SHP77 treated with DMSO at 0.1 percent for 48 hours (cell line): ENCODE measurements around the gene COL6A1.
A peak's percentile ranks its signal among the peaks of the same experiment; 100 is the strongest.
"Not testable (repeated sequence)": the region's sequence is repeated elsewhere in the genome, so short reads cannot be mapped to it uniquely, and the experiment has no call there.

ENCODE experiments used
- DNase-seq: peaks from one replicate; lab custom pipeline; 2025; lab: John Stamatoyannopoulos, UW

The COL6A1 gene

GRCh38 chr21:45965084-45965809 lies 16.3 kb upstream of the COL6A1 start:
- DNase-seq = no peak

DNA sequence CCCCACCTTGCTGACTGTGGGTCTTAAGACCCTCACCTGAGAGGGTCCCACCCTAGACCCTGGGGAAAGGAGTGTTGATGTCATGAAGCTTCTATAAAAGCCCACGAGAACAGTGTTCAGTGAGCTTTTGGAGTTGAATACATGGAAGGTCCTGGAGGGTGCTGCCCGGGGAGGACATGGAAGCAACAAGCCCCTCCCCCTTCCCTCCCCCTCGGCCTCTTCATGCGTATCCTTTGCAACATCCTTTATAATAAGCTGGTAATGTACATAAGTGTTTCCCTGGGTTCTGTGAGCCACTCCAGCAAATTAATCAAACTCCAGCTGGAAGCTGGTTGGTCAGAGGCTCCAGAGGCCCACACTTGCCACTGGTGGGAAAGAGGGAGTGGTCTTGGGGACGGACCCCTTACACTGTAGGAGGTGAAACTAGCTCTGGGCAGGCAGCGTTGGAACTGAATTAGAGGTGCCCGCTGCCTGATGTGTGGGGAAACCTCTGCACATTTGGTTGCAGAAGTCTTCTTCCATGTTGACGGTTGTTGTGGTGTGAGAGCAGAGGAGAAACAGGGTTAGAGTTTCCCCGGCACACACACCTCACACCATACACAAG lies 14.7 kb upstream of the COL6A1 start:
- DNase-seq = no peak

DNA sequence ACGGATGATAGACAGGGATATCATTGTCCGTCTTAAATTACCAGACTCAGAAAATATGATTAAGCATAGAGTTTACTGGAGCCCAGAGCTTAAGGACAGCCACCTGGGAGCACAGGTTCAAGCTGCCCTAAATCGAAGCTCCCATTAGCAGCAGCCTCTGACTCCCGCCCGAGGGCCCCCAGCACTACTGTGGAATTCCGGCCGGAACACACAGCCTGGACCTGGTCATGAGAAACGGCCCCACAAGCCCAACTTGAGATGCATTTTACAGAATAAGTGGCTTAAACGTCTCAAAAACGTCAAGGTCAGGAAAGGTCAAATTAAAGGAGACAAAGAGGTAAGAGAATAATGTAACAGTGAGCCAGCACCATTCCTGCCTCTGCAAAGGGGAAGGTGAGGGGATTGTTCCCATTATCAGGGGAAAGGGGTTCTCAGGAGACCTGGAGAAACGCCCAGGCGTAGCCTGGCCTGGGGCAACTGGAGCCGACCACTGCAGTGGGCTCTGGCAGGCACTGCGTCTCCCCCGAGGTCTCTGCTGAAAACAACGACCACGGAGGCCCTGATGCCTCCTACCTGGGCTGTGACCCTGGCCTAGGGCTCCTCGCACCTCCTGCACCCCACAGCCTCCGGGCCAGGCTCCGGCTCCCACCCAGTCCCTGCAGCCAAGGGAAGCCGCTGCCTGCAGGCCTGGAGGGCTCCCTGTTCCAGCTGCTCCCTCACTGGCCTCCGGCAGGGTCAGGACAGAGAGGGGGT lies 11.5 kb upstream of the COL6A1 start:
- no peak for DNase-seq

DNA sequence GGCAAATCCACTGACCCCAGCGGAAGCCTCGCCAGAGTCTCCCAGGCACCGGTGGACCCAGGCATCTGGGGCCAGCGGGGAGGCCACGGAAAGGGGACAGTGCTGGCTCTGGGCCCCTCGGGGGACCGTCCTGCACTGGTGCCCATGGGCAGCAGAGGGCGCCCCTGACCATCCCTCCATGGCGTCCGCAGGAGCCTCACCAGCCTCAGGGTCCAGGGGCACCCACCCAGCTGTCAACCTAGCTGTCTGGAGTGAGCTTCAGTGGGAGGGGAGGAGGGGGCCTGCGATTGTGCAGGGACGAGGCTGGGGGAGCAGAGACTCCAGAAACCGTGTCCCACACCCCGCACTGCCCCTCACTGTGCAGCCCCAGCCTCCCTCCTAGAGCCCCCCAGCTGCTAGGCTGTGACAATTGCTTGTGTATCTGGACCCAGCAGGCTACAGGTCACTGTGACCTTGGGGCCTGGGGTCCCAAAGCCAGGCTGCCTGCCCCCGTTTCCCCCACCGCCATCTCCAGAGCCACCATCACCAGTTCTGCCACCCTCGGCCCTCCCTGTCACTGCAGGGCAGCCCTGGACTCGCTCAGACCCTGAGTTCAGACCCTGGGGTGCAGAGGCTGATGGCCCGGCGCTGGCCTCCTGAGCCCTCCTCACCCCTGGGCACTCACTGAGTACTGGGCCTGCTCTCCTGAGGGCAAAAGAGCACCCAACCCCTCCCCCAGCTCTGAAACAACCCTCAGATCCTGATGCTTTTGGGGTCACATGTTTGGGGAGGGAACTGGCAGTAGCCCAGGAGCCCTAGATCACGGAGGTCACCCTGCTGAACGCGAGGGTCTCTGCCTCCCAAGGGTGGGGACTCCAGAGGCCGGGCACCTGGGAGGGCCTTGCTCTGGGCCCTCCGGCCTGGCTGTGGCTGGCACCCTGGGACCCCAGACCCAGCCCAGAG lies 10.6 kb upstream of the COL6A1 start:
- no peak for DNase-seq

GRCh38 chr21:45971616-45972352 lies 9.8 kb upstream of the COL6A1 start:
- no peak for DNase-seq

DNA sequence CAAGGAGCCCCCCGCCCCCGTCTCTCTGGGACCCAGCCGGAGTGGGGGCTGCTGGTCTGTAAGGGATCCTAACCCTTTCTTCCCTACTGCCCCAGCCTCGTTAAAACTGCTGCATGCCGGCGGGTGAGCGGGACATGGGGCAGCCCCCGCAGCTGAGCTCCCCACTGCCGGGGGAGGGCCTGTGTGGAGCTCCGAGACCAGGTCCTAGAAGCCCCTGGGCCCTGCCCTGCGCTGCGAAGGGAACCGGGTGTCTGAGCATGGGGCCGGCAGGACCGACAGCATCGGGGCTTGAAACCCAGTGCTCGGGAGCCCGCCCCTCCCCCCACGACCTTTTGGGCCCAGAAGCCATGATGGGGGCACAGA lies 9.2 kb upstream of the COL6A1 start:
- no peak for DNase-seq

GRCh38 chr21:45972716-45973474 lies 8.7 kb upstream of the COL6A1 start:
- DNase-seq = no peak

GRCh38 chr21:45973475-45974072 lies 8.0 kb upstream of the COL6A1 start:
- DNase-seq = peak; percentile 20

- DNase-seq = no peak
Measured at GRCh38 chr21:45974073-45975019, 7.2 kb upstream of the COL6A1 start.

DNA sequence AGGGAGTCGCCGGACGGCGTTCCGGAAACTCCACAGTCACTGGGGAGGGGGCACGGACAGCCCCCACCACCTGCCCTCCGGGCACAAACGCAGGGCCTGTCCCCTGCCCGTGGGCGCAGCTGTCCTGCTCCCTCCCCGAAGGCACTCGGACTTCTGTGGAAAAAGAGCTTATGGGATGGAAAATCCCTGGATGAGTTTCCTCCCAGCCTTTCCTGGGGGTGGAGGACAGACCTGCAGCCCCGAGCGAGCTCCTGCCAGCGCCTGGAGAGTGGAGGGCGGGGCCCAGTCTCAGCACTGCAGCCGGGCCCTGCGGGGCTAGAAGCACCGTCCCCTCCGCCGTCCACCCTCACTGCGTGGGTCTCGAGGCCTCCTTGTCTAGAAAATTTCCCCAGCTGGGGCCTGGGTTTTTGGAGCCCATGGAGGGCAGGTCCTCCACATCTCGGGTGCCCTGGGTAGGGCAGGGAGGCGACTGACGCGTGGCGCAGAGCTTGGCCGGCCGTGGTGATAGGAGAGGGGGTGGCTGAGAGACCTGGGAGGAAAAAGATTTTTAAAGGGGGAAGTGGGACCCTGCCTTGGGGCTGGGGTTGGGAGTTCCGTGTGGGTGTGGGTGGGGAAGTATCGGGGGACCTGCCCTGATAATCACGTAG lies 6.4 kb upstream of the COL6A1 start:
- DNase-seq = no peak

GRCh38 chr21:45975667-45976409 lies 5.7 kb upstream of the COL6A1 start:
- not testable (repeated sequence) for DNase-seq

- no peak for DNase-seq
Measured at GRCh38 chr21:45976701-45977311, 4.8 kb upstream of the COL6A1 start.

DNA sequence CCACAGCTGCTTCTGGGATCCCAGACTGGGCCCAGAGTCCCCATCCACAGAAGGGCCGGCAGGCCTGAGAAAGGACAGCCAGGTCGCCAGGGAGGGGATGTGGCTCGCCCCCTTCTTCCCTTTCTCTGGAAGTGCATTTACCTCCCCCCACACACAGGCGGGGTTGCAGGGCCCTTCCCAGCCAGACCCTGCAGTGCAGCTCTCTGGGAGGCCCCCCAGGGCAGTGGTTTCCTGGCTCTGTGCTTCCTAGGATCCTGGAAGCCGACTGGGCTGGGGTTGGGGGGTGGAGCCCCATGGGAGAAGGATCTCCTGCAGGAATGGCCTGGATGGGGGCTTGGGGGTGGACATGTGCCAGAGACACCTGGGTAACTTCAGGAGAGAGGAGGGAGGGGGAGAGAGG lies 4.2 kb upstream of the COL6A1 start:
- no peak for DNase-seq

GRCh38 chr21:45979141-45979631 lies 2.4 kb upstream of the COL6A1 start:
- DNase-seq = no peak

DNA sequence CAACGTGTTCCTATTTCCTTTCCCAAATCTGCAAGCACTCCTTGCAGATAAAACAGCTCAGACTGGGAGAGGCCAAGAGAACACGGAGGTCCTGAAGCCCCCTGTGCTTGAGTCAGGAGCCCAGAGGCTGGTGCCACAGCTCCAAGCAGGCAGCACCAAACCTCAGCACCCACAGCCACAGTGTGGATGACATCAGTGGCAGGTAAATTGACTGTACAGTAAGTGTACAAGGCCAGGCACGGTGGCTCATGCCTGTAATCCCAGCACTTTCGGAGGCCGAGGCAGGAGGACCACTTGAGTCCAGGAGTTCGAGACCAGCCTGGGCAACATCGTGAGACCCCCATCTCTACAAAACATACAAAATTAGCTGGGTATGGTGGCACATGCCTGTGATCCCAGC lies 1.9 kb upstream of the COL6A1 start:
- no peak for DNase-seq

DNA sequence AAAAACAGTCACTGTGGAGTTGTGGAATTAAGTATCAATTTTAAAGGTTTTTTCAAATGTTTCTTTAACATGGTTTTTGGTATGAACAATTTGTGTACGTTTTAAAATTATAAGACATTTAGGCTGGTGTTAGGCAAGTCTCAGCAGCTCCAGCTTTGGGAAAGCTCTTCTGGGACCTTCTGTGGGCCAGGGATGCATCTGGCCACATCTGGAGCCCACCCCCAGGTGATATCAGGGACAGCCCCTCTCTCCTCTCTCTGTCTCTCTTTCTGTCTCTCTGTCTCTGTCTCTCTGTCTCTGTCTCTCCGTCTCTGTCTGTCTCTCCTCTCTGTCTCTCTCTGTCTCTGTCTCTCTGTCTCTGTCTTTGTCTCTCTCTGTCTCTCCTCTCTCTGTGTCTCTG lies 1.3 kb upstream of the COL6A1 start:
- DNase-seq = no peak

DNA sequence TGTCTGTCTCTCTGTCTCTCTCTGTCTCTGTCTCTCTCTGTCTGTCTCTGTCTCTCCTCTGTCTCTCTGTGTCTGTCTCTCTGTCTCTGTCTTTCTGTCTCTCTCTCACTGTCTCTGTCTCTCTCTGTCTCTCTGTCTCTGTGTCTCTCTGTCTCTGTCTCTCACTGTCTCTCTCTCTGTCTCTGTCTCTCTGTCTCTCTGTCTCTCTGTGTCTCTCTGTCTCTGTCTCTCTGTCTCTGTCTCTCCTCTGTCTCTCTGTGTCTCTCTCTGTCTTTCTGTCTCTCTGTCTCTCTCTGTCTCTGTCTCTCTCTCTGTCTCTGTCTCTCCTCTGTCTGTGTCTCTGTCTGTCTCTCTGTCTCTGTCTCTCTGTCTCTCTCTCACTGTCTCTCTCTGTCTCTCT lies 873 bp upstream of the COL6A1 start:
- no peak for DNase-seq
